IPS-20b (cell line): ENCODE measurements around the gene ALG12.

Experiments used
- H3K27ac ChIP-seq: one replicate; pipeline ENCODE4 v1.5.1; 2013; ENCODE audit warnings: low read length
- H3K27me3 ChIP-seq: 2 replicates; pipeline ENCODE4 v1.6.1; 2013; ENCODE audit warnings: mild to moderate bottlenecking, low read length, inconsistent platforms; ENCODE audit not compliant: insufficient read depth
- H3K36me3 ChIP-seq: 2 replicates; pipeline ENCODE4 v1.6.1; 2013; ENCODE audit warnings: low read depth, mild to moderate bottlenecking, inconsistent platforms, low read length, moderate library complexity; ENCODE audit not compliant: insufficient read depth
- H3K4me1 ChIP-seq: 2 replicates; pipeline ENCODE4 v1.6.1; 2013; ENCODE audit warnings: mild to moderate bottlenecking, control low read depth, inconsistent platforms, low read length, moderate library complexity; ENCODE audit not compliant: insufficient read depth
- H3K4me3 ChIP-seq: 2 replicates; pipeline ENCODE4 v1.5.1; 2013; ENCODE audit warnings: mild to moderate bottlenecking, low read length, inconsistent platforms
- H3K9ac ChIP-seq: 2 replicates; pipeline ENCODE4 v1.6.1; 2013; ENCODE audit warnings: low read depth, mild to moderate bottlenecking, inconsistent platforms, low read length, moderate library complexity
- H3K9me3 ChIP-seq: 2 replicates; pipeline ENCODE4 v1.6.1; 2013; ENCODE audit warnings: mild to moderate bottlenecking, low read depth, low read length, inconsistent platforms; ENCODE audit not compliant: insufficient read depth

The ALG12 gene

DNA sequence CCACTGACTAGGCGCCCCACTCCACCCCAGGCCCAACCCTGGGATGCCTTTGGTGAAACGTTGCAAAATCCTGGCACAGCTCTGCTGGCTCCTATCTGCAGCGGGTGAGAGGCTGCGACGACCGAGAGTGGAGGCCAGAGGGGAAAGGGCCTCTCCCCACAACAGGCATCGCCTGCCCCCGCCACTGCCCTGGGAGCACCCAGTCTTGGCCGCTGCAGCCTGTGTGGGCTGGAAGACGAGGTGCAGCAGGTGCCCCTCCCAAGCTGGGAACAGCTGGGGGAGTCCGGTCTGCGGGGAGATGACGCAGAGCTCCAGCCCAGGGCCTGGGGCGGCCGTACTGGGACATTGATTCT, 38.2 kb upstream of the ALG12 start:
- H3K4me3 ChIP-seq: no peak overlapping the region
- H3K27me3 ChIP-seq: peaks cover 11% of the 10 kb centered on the region; the same call in 1 of the 2 replicates
- no peak overlapping the region for H3K9ac ChIP-seq
- H3K27ac ChIP-seq: no peak overlapping the region
- H3K9me3 ChIP-seq: no peaks in the 10 kb centered on the region
- no peaks in the 10 kb centered on the region for H3K36me3 ChIP-seq
- no peaks in the 10 kb centered on the region for H3K4me1 ChIP-seq

- no peak overlapping the region for H3K9ac ChIP-seq
- no peak overlapping the region for H3K27ac ChIP-seq
- peaks cover 10% of the 10 kb centered on the region; the same call in 1 of the 2 replicates for H3K27me3 ChIP-seq
- H3K4me1 ChIP-seq: no peaks in the 10 kb centered on the region
- H3K36me3 ChIP-seq: no peaks in the 10 kb centered on the region
- no peaks in the 10 kb centered on the region for H3K9me3 ChIP-seq
- H3K4me3 ChIP-seq: no peak overlapping the region
These were observed 37.6 kb upstream of the ALG12 start for GRCh38 chr22:49955581-49956417.

DNA sequence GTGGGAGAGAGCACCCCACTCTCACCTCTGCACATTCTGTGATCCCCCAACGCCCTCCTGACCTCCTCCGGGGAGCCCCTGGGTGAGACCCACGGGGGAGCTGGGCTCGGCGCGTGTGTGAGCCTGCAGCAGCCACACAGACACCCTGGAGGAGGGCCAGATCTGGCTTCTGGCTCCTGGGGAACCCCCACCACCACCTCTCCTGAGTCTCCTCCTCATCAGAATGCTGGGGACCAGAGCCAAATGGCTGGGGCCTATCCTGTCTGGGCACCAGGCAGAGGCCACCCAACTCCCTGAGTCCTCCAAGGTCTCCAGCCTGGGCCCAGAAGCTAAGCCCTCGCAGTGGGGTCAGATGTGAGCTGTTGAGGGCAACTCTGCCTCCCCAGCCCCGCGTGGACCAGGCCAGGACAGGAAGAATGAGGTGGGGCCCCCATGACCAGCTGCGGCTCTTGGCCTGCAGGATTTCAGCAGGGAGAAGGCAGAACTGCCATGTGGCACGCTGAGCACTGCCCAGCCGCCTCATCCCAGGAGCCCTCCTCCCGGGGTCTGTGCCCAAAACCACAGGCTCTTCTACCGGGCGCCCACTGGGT, 36.8 kb upstream of the ALG12 start:
- no peak overlapping the region for H3K4me3 ChIP-seq
- H3K36me3 ChIP-seq: no peaks in the 10 kb centered on the region
- H3K9ac ChIP-seq: no peak overlapping the region
- H3K27me3 ChIP-seq: peaks cover 10% of the 10 kb centered on the region; the same call in 1 of the 2 replicates
- no peaks in the 10 kb centered on the region for H3K4me1 ChIP-seq
- H3K9me3 ChIP-seq: no peaks in the 10 kb centered on the region
- no peak overlapping the region for H3K27ac ChIP-seq

DNA sequence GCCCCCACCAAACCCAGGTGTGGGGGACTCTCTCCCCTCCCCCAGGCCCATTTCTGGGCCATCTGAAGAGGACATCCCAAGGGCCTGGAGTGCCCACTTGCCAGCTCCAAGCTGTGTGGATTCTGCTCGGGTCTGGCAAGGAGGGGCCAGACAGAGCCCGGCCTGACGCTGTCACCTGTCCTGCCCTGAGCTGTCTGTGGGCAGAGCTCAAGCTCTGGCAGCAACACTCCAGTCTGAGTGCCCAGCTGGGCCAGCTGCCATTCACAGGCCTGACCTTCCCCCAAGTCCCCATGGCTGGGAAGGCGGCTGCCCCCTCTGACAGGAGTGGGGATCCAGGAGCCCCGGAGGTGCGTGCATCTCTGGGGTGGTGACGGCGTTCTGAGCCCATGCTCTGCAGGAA, 36.1 kb upstream of the ALG12 start:
- peaks cover 6% of the 10 kb centered on the region; the same call in 1 of the 2 replicates for H3K27me3 ChIP-seq
- no peaks in the 10 kb centered on the region for H3K9me3 ChIP-seq
- no peak overlapping the region for H3K9ac ChIP-seq
- H3K36me3 ChIP-seq: no peaks in the 10 kb centered on the region
- H3K4me3 ChIP-seq: no peak overlapping the region
- no peak overlapping the region for H3K27ac ChIP-seq
- H3K4me1 ChIP-seq: no peaks in the 10 kb centered on the region

DNA sequence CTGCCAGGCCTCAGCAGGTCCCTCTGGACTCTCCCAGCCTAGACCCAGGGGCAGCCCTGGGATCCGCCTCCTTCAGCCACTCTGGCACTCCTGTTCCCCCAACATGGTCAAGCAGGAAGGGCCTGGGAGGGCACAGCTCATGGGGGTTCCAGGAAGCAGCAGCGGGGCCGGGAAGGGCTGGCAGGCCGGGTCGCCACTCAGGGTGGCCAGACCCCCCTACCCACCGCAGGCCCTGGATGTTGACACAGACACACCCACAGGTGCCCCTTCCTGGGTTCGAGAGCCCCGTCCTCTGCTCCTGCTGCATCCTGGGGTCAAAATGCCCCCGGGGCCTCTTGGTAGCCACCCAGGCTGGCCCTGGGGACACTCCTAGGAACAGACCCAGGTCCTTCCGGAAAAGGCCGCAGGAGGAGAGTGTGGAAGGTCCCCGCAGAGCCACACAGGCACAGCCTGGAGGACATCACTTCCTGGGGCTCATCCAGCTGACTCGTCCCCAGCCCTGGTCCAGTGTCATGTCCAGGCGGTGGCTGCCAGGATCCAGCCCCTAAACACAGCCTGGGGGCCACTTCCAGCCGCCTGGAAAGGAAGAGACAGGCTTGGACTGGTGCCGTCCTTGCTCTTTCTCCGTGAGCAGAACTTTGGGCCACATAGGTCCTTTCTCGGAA, 35.6 kb upstream of the ALG12 start:
- Histone ChIP-seq H3K27me3 (0 out of 2 replicates have a peak, but pooled peaks cover under 1% of the 10 kb centered on the region), H3K4me1 (no peaks in the 10 kb centered on the region), H3K4me3 (no peak overlapping the region), H3K36me3 (no peaks in the 10 kb centered on the region), H3K9me3 (no peaks in the 10 kb centered on the region), H3K9ac (no peak overlapping the region), H3K27ac (no peak overlapping the region)

- Histone ChIP-seq H3K27me3 (no peaks in the 10 kb centered on the region), H3K27ac (no peak overlapping the region), H3K4me1 (no peaks in the 10 kb centered on the region), H3K4me3 (no peak overlapping the region), H3K9me3 (no peaks in the 10 kb centered on the region), H3K9ac (no peak overlapping the region), H3K36me3 (no peaks in the 10 kb centered on the region)
These were observed 34.9 kb upstream of the ALG12 start for GRCh38 chr22:49953027-49953679.

GRCh38 chr22:49951986-49952896, 34.0 kb upstream of the ALG12 start:
- Histone ChIP-seq H3K27ac (no peak overlapping the region), H3K36me3 (no peaks in the 10 kb centered on the region), H3K27me3 (no peaks in the 10 kb centered on the region), H3K4me1 (no peaks in the 10 kb centered on the region), H3K4me3 (no peak overlapping the region), H3K9me3 (no peaks in the 10 kb centered on the region), H3K9ac (no peak overlapping the region)

DNA sequence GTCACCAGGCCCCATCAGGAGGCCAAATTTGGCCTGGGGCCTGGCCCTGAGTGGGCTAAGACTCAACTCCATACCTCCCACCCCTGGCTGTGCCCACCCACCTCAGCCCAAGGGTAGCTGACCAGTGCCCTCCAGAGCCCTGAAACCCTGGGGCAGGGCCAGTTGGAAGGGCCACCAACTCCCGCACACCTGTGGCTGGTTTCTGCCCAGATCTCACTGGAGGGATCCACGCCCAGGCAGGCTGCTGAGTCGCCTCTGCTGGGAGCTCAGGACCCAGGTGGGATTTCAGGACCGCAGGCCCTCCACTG, 33.4 kb upstream of the ALG12 start:
- H3K4me1 ChIP-seq: peaks cover 2% of the 10 kb centered on the region; the same call in 1 of the 2 replicates

DNA sequence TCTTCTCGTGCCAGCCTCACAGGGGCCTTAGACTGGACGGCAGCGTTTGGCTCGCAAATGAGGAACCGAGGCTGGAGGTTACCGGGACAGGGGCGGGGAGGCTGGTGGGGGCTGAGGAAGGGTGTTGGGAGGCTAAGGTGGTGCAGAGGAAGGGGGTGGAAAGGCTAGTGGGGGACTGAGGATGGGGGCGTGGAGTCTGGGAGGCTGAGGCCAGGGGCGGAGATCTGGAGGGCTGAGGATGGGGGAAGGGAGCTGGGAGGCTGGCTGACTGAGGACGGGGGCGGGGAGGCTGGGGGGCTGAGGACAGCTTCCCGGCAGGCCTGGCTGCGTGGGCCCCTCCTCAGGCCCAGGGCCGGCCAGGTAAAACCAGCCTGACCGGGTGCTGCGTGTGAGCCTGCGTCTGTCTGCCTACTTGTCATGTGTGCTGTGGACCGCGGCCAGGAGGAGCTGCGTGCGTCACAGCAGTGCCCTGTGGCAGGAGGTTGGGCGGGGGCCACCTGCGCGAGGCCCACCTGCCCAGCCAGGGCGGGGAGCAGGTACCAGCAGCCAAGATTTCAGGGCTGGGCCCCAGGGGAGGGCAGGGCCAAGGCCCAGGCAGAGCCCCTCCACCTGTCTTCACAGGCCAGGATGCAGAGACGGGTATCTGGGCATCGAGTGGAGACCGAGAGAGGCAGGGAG, 32.9 kb upstream of the ALG12 start:
- Histone ChIP-seq H3K27ac (no peak overlapping the region), H3K9ac (no peak overlapping the region), H3K9me3 (no peaks in the 10 kb centered on the region)

More for the DNA sequence above, 33.4 kb upstream of the ALG12 start:
- Histone ChIP-seq H3K36me3 (no peaks in the 10 kb centered on the region), H3K27me3 (no peaks in the 10 kb centered on the region), H3K27ac (no peak overlapping the region), H3K4me3 (no peak overlapping the region), H3K9ac (no peak overlapping the region), H3K9me3 (no peaks in the 10 kb centered on the region)

GRCh38 chr22:49950396-49950994, 32.3 kb upstream of the ALG12 start:
- Histone ChIP-seq H3K9ac (no peak overlapping the region), H3K9me3 (no peaks in the 10 kb centered on the region), H3K4me1 (peaks cover 4% of the 10 kb centered on the region; the same call in 1 of the 2 replicates), H3K4me3 (no peak overlapping the region), H3K27me3 (no peaks in the 10 kb centered on the region), H3K36me3 (no peaks in the 10 kb centered on the region), H3K27ac (no peak overlapping the region)

More for the DNA sequence above, 32.9 kb upstream of the ALG12 start:
- no peaks in the 10 kb centered on the region for H3K36me3 ChIP-seq
- H3K27me3 ChIP-seq: no peaks in the 10 kb centered on the region
- peaks cover 4% of the 10 kb centered on the region; the same call in 1 of the 2 replicates for H3K4me1 ChIP-seq
- no peak overlapping the region for H3K4me3 ChIP-seq
